HG02943 (cell line): ENCODE results near the gene NPPB.

Experiments used
- ATAC-seq: cut with Tn5 transposase; IDR thresholded peaks from one replicate; pipeline ENCODE4 v1.9.1; 2021; ENCODE audit warnings: mild to moderate bottlenecking, low read depth, moderate library complexity; ENCODE audit not compliant: unreplicated experiment

The NPPB gene

DNA sequence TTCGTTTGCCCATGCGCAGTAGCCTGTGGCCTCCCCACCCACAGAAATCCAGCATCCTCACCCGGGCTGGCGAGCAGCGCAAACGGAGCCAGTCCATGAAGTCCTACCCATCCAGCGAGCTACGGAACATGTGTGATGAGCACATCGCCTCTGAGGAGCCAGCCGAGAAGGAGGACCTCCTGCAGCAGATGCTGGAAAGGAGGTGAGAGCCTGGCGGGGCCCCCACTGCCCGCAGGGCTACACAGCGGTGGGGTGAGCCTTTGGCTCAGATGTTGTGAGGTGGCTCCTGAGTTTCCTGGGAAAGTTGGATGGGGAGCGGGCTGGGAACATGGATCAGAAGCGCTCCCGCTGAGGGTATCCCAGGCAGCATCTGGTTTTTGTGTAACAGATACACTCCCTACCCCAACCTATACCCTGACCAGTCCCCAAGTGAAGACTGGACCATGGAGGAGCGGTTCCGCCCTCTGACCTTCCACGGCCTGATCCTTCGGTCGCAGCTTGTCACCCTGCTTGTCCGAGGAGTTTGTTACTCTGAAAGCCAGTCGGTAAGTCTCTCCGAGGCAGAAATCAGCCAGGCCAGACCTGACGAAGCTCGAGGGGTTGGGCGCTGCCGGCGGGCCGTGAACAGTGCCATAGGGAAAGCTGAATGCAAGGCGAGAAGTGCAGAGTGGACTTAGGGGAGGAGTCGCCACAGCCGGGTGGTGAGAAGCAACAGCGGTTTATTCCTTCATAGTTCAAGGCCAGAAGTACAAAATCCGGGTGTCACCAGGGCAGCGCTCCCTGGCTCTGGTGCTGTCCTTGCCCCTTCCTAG is 21.6 kb downstream of the NPPB start:
- no peak for ATAC-seq

DNA sequence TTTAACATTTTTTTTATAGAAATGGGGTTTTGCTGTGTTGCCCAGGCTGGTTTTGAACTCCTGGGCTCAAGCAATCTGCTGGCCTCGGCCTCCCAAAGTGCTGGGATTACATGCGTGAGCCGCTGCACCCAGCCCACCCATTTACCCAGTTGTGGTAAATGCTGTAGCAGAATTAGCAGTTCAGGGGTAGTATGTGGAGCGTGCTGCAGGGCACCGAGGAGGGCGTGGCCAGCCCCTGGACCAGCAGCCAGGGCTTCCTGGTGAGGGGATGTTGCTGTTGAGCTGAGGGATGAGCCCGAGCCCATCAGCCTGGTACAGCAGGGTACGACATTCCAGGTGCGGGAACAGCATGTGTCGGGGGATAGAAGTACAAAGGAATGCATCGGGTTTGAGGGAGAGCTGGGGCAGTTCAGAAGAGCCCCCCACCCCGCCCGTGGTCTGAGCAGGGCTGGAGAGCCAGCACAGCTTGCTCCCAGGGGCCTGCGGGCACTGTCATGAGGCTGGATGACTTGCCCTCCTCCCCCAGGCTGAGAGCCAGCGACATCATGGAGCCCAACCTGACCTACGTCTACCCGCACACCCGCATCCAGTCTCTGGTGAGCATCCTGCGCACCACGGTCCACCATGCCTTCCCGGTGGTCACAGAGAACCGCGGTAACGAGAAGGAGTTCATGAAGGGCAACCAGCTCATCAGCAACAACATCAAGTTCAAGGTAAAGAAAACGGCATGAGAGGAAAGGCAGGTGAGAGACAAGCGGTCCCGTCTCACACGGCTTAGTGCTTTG is 23.1 kb downstream of the NPPB start:
- ATAC-seq = no peak

DNA sequence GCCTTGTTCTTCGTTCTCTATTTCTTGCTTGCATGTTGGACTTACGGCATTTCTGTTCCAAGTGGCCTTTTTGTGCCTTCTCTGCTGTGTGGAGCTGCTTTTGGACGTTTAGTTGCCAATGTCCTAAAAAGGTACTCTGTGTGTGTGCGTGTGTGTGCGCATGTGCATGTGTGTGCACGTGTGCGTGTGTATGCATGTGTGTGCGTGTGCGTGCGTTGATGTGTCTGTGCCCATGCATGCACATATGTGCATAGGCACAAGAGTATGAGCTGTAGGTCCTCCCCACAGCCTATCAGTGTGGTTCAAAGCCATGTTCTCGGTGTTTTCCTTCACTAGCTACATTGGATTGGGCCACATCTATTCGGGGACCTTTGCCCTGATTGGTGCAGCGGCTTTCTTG is 24.8 kb downstream of the NPPB start:
- ATAC-seq = no peak

DNA sequence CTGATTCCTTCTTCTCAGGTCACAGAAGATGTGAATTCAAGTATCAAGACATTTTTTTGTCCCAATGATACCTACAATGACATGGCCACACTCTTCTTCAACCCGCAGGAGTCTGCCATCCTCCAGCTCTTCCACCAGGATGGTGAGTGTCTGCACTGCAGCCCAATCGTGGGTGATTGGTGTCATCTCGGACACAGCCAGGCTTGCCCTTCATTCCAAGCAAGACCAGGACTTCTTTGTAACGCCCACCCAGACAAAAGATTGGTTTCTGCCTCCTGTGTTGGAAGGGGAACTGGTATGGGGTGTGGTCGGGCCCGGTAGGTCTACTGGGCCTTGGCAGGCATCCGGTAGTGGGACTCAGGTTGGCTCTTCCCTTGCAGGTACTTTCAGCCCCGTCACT is 25.2 kb downstream of the NPPB start:
- no peak for ATAC-seq

DNA sequence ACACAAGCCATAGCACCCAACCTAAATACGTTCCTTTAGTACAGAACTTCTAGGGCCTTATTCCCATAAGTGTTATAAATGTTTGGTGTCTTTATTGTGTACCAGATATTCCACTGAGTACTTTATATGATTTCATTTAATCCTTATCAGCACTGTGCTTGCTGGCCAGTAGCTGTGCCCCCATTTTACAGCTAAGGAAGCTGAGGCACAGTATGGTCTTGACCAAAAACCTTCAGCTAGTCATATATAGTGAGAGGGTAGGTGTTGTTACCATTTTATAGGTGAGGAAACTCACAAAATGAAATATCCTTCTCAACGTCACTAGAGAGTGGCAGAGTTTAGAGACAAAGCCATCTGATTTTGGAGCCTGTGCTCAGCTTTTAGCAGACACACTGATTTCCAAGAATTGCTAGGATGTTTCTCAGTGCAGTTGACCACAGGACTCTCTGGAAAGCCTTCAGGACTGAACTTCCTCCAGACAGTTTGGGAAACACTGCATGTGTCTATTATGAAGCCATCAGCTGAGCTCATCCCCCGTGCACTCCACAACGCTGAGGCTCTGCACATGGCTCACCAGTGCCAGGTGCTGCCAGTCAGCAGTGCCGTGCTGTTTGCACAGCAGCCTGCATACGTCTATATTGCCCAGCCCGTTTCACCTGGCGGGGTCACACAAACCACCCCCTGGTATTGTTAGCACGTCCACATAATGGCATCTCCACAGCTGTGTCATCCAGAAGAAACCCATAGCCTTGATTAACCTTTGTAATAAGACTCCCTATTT is 26.6 kb downstream of the NPPB start:
- no peak for ATAC-seq

DNA sequence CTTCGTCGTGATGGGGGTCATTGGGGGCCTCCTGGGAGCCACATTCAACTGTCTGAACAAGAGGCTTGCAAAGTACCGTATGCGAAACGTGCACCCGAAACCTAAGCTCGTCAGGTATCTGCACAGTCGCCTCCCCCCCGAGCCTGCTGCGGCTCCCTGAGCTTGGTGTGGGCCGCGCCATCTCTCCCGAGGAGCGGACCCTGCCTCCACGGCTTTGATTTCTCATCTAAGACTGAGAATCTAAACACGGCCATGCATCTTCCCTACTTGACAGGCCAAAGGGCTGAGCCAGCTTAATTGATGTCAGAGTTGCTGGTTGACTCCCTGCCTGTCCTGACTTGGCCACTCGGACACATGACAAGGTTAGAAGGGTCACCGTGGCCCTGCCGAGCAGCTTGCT is 30.2 kb downstream of the NPPB start:
- ATAC-seq = no peak

DNA sequence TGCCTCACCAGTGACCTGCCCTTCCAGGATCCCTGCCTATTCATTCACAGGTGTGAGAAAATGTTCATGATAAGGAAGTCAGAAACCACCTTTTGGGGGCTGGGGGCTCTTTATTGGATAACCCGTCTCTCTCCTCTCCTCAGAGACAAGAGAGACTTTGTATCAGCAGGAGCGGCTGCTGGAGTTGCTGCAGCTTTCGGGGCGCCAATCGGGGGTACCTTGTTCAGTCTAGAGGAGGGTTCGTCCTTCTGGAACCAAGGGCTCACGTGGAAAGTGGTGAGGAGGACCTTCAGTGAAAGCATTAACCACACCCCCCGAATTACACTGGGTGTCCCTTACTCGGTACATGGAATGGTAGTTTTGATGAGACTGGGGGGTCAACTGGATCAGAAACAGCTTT is 31.8 kb downstream of the NPPB start:
- no peak for ATAC-seq

DNA sequence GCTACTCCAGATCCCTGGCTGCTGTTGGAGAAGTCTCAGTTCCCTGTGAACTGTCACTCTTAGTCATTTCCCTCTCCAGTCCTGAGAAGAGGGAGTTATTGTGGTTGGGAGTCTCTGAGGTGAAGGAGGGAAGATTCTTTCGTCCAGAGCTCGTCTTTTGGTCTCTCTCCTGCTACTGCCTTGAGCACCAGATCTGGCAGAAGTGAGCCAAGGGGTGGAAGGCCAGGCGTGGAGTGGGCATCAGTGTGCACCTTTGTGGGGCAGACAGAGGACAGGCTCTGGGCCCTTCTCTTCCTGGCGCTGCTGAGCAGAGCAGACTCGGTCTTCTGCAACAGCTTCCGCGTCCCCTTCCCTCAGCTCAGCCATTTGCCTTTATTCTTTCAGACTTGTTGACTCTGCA is 33.6 kb downstream of the NPPB start:
- ATAC-seq = no peak

DNA sequence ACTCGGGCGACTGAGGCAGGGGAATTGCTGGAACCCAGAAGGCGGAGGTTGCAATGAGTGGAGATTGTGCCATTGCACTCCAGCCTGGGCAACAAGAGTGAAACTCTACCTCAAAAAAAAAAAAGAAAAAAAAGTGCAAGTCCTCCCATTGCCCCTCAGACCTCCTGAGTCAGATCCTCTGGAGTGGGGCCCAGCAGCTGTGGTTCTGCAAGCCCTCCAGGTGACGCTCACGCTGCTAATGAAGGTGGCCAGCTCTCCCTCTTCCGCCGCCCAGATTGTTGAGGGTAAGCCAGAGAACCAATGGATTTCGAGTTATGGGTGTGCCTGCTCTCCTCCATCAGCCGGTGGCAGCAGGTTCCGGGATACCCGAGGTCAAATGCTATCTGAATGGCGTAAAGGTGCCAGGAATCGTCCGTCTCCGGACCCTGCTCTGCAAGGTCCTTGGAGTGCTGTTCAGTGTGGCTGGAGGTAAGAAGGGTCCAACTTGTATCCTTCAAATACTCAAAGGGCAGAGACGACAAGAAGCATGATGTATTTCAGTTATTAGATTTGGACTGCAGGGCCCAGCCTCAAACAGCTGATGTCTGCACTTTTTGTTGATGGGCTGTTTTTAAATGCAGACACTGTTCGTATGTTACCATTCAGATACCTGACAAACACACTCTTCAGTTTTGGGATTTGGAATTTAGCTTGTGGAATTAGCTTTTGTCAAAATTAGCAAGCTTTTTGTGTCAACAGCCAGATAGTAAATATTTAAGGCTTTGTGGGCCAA is 35.2 kb downstream of the NPPB start:
- no peak for ATAC-seq

DNA sequence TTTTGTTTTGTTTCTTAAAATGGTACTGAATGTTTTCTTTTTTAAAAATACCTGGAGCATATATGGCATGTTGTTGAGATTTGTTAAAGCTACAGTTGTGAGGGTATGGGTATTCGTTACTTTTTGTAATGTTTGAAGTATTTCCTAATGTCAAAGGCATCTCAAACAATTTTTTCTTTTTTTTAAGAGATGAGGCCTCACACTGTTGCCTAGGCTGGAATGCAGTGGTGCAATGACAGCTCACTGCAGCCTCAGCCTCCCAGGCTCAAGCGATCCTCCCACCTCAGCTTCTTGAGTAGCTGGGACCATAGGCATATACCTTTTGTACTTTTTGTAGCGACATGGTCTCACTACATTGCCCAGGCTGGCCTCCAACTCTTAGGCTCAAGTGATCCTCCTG is 36.7 kb downstream of the NPPB start:
- ATAC-seq = no peak

DNA sequence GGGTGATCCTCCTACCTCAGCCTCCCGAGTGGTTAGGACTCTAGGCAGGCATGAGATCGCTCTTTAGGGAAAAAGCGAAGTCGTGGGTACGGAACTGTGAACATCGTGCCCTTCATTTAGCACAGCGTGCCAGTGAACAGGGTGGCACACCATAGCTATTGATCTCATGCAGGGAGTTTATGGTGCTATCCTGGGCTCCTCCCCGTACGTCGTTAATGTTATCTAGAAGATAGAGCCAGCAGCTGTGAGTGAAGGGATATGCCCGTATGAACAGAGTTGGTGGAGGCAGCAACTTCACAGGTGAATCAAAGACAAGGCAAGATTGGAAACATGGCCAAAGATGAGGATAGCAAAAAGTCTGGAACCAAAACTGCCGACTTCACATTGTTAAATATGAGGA is 41.6 kb downstream of the NPPB start:
- no peak for ATAC-seq

DNA sequence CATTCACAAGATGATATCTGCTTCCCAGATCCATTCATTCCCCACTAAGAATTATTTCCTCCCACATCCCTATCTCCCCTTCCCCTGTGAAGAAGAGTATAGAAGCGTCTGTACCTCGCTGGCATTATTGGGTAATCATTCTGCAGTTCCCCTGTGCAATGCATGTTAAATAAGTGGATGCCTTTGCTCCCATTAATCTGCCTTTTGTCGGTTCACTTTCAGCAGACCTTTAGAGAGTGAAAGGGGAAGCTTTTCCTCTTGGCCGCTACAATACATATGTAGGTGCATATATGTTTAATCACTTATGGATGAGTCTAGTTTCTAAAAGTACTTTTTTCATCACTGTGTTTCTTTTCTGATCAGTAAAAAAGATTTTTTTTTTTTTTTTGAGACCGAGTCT is 45.7 kb downstream of the NPPB start:
- ATAC-seq = no peak
